Activated B cell treated with CpG ODN at 0.5 μM for 24 hours (primary cell): ENCODE measurements around the gene LIMK2. TPM values are rescaled to one million over a fixed set of nuclear protein-coding genes. Genes with fewer than 3 reads are reported as not detected.
"Not testable (repeated sequence)": the region's sequence is repeated elsewhere in the genome, so short reads cannot be mapped to it uniquely, and the experiment has no call there.

Experiments used
- ATAC-seq: fragments of 200-7000 bp; cut with Tn5 transposase; one replicate; pipeline ENCODE4 v1.10.0; 2021; ENCODE audit warnings: low read depth, mild to moderate bottlenecking, moderate library complexity
- CTCF ChIA-PET: fragments of 350-600 bp; sonication (Branson Sonifier 250); formaldehyde crosslinking; loops from one replicate; lab custom pipeline; 2021; ENCODE audit warnings: antibody characterized with exemption; lab: Charles Lee
- POLR2A ChIA-PET: fragments of 350-600 bp; sonication (Branson Sonifier 250); formaldehyde crosslinking; loops from one replicate; lab custom pipeline; 2021; ENCODE audit warnings: antibody characterized with exemption; lab: Charles Lee
- DNase-seq: peaks from one replicate; pipeline ENCODE4 v3.0.0; 2022
- H3K27ac Mint-ChIP-seq: one replicate; pipeline ENCODE4 v1.8.0; 2020; ENCODE audit warnings: mixed read lengths
- H3K27me3 Mint-ChIP-seq: one replicate; pipeline ENCODE4 v1.8.0; 2021; ENCODE audit warnings: mixed read lengths
- H3K36me3 Mint-ChIP-seq: one replicate; pipeline ENCODE4 v1.8.0; 2021; ENCODE audit warnings: low read depth, mixed read lengths
- H3K4me1 Mint-ChIP-seq: one replicate; pipeline ENCODE4 v1.8.0; 2021; ENCODE audit warnings: mixed read lengths
- H3K4me3 Mint-ChIP-seq: one replicate; pipeline ENCODE4 v1.8.0; 2020; ENCODE audit warnings: mild to moderate bottlenecking, mixed read lengths
- H3K9me3 Mint-ChIP-seq: one replicate; pipeline ENCODE4 v1.8.0; 2020; ENCODE audit warnings: mixed read lengths
- CTCF ChIP-seq: fragments of 200-600 bp; IDR thresholded peaks from one replicate; pipeline ENCODE4 v1.8.0; 2022; ENCODE audit warnings: antibody characterized with exemption, mild to moderate bottlenecking
- intact Hi-C: fragments of 100-400 bp; cut with micrococcal nuclease; formaldehyde crosslinking; loops from one replicate; pipeline ENCODE4 v1.15.1; 2024
- total RNA-seq: library from RNA; stranded (reverse); gene quantifications from 2 replicates; pipeline ENCODE4 v1.2.3, GENCODE V29; 2022

Gene LIMK2
- total RNA-seq = 15.3 and 17.7 TPM in 2 replicates

GRCh38 chr22:31211862-31212730, at the start of gene LIMK2:
LIMK2 (plus strand) TSS chr22:31212298; CDS start chr22:31212409, 111 bp downstream.
- peaks cover 26% of the 10 kb centered on the region for H3K4me1 Mint-ChIP-seq
- peak; percentile 30 for TF ChIP-seq CTCF

GRCh38 chr22:31170971-31171370, 41.1 kb upstream of the LIMK2 start:
- no peak for TF ChIP-seq CTCF
- DNase-seq = no peak
- ChIA-PET CTCF (no interaction called here), POLR2A (interaction anchor here (0.6 kb wide), 1 partner anchor 42 kb away, joined by 3 read pairs; no protein-coding TSS in a partner anchor)
- Mint-ChIP-seq H3K27me3 (no peaks in the 10 kb centered on the region), H3K4me1 (peaks cover 31% of the 10 kb centered on the region), H3K27ac (no peak overlapping the region), H3K36me3 (peaks cover 34% of the 10 kb centered on the region), H3K4me3 (no peak overlapping the region), H3K9me3 (no peaks in the 10 kb centered on the region)
- intact Hi-C loops = no loop called here
- no peak for ATAC-seq

More at GRCh38 chr22:31211862-31212730, at the start of gene LIMK2:
- peak; percentile 98 for DNase-seq
- H3K9me3 Mint-ChIP-seq = no peaks in the 10 kb centered on the region
- intact Hi-C loops = loop anchor here (1.0 to 10.0 kb wide), 14 partner anchors 8 to 733 kb away; partner anchors contain the start of genes DRG1, PIK3IP1, RNF185 and SELENOM
- CTCF ChIA-PET = interaction anchor here (0.6 to 6.1 kb wide), 16 partner anchors 12 to 119 kb away, joined by 3 to 53 read pairs (median 3); no protein-coding TSS in a partner anchor
- H3K27ac Mint-ChIP-seq = peak within 1 kb of the TSS; percentile 79
- POLR2A ChIA-PET = interaction anchor here (0.6 to 3.6 kb wide), 9 partner anchors 20 to 577 kb away, joined by 3 to 31 read pairs (median 4); partner anchors contain the start of genes PIK3IP1 and RNF185
- H3K4me3 Mint-ChIP-seq = peak within 1 kb of the TSS; percentile 90
- ATAC-seq = peak; percentile 100
- H3K27me3 Mint-ChIP-seq = no peaks in the 10 kb centered on the region
- H3K36me3 Mint-ChIP-seq = peaks cover 2% of the 10 kb centered on the region

- Mint-ChIP-seq H3K4me1 (peaks cover 26% of the 10 kb centered on the region), H3K36me3 (peaks cover 30% of the 10 kb centered on the region)
- H3K27ac Mint-ChIP-seq, DNase-seq, H3K4me3 Mint-ChIP-seq, H3K9me3 Mint-ChIP-seq, ATAC-seq, H3K27me3 Mint-ChIP-seq, CTCF ChIA-PET, intact Hi-C loops: not testable (repeated sequence)
- POLR2A ChIA-PET = interaction anchor here (0.6 kb wide), 1 partner anchor 43 kb away, joined by 3 read pairs; no protein-coding TSS in a partner anchor
These were observed 40.4 kb upstream of the LIMK2 start for GRCh38 chr22:31171734-31172133.

GRCh38 chr22:31173386-31174145, 38.5 kb upstream of the LIMK2 start:
- H3K27ac Mint-ChIP-seq = no peak overlapping the region
- no peak for DNase-seq
- CTCF ChIA-PET = no interaction called here
- no peak for ATAC-seq
- H3K36me3 Mint-ChIP-seq = peaks cover 35% of the 10 kb centered on the region
- H3K4me3 Mint-ChIP-seq = no peak overlapping the region
- no peak for TF ChIP-seq CTCF
- H3K4me1 Mint-ChIP-seq = peaks cover 19% of the 10 kb centered on the region
- POLR2A ChIA-PET = no interaction called here
- no peaks in the 10 kb centered on the region for H3K27me3 Mint-ChIP-seq
- no peaks in the 10 kb centered on the region for H3K9me3 Mint-ChIP-seq
- intact Hi-C loops = no loop called here

GRCh38 chr22:31176923-31177322, 35.2 kb upstream of the LIMK2 start:
- no peak for TF ChIP-seq CTCF
- H3K9me3 Mint-ChIP-seq = peaks cover 2% of the 10 kb centered on the region
- POLR2A ChIA-PET = no interaction called here
- CTCF ChIA-PET = no interaction called here
- peaks cover 43% of the 10 kb centered on the region for H3K36me3 Mint-ChIP-seq
- no peaks in the 10 kb centered on the region for H3K27me3 Mint-ChIP-seq
- no peak overlapping the region for H3K4me3 Mint-ChIP-seq
- intact Hi-C loops = no loop called here
- H3K27ac Mint-ChIP-seq = no peak overlapping the region
- peaks cover 14% of the 10 kb centered on the region for H3K4me1 Mint-ChIP-seq
- ATAC-seq (no peak), DNase-seq (no peak)
